Measurements from ENCODE around the gene SCGB3A2. TPM values are rescaled to one million over a fixed set of nuclear protein-coding genes. Genes with fewer than 3 reads are reported as not detected.

Gene SCGB3A2
- polyA plus RNA-seq, 1 of the 3 experiments (the other 2 are of a cell fraction), result not detected

- peaks cover 0 to 6% of the 10 kb centered on the region in 2 experiments; a peak in 2 of 4 replicates for H3K4me1 ChIP-seq (ENCODE audit: control insufficient read depth in 1 of 2, insufficient read depth in 2 of 2, low read depth in 1 of 2, low read length in 1 of 2)
- H4K20me1 ChIP-seq (ENCODE audit: insufficient read depth), result no peaks in the 10 kb centered on the region
- H3K4me2 ChIP-seq, result no peak overlapping the region
- H3K9ac ChIP-seq, result no peak overlapping the region
- no peak overlapping the region for H2AFZ ChIP-seq (ENCODE audit: low read depth)
- H3K9me2 ChIP-seq, result no peaks in the 10 kb centered on the region
- no peaks in the 10 kb centered on the region for H3K9me3 ChIP-seq
- H3K27ac ChIP-seq (ENCODE audit: low read depth in 2 of 2, low read length in 1 of 2), result no peak overlapping the region
- peaks cover 3% of the 10 kb centered on the region for H3F3A ChIP-seq (replicated peaks; ENCODE audit: insufficient read depth)
- no peak for DNase-seq
- H3K4me3 ChIP-seq (ENCODE audit: low read depth in 2 of 2, low read length in 1 of 2), result no peak overlapping the region
- no peaks in the 10 kb centered on the region for H3K27me3 ChIP-seq (ENCODE audit: insufficient read depth)
- no peaks in the 10 kb centered on the region for H3K79me2 ChIP-seq (ENCODE audit: insufficient read depth)
- H3K36me3 ChIP-seq (replicated peaks in 1 of 2; ENCODE audit: control insufficient read depth in 1 of 2, insufficient read depth in 2 of 2, low read length in 1 of 2), result no peaks in the 10 kb centered on the region
- TF ChIP-seq USF1 (IDR thresholded peaks at IDR 0.05; ENCODE audit: borderline replicate concordance, low read depth), result no peak
- no peak for TF ChIP-seq GATA2 (CRISPR knock-in tag; IDR thresholded peaks at IDR 0.05)
- TF ChIP-seq RXRA (IDR thresholded peaks at IDR 0.05; ENCODE audit: borderline replicate concordance, low read depth), result no peak
- no peak for TF ChIP-seq RAD21 (IDR thresholded peaks at IDR 0.05; ENCODE audit: low read length)
- no peak for TF ChIP-seq CHD2 (IDR thresholded peaks at IDR 0.05; ENCODE audit: low read length, partially characterized antibody)
- no peak for TF ChIP-seq MXI1 (IDR thresholded peaks at IDR 0.05; ENCODE audit: low read depth, low read length)
- no peak for TF ChIP-seq MAX (IDR thresholded peaks at IDR 0.05; ENCODE audit: low read depth)
- no peak for TF ChIP-seq JUND (IDR thresholded peaks at IDR 0.05)
- no peak for TF ChIP-seq TCF12 (IDR thresholded peaks at IDR 0.05)
- TF ChIP-seq NRF1 (IDR thresholded peaks at IDR 0.05; ENCODE audit: low read depth, low read length), result no peak
- TF ChIP-seq EP300 (IDR thresholded peaks at IDR 0.05; ENCODE audit: borderline replicate concordance in 1 of 2, low read depth in 1 of 2, low read length in 1 of 2), result no peak
- TF ChIP-seq IRF3 (IDR thresholded peaks at IDR 0.05; ENCODE audit: low read depth, low read length), result no peak
- no peak for TF ChIP-seq SMC3 (IDR thresholded peaks at IDR 0.05; ENCODE audit: low read depth, low read length)
- TF ChIP-seq TEAD4 (IDR thresholded peaks at IDR 0.05; ENCODE audit: borderline replicate concordance, insufficient read depth), result no peak
- TF ChIP-seq RFX5 (IDR thresholded peaks at IDR 0.05; ENCODE audit: low read length), result no peak
- ChIA-PET CTCF (interaction anchor here (1.4 to 4.5 kb wide), 5 partner anchors 16 to 283 kb away, joined by 5 to 16 read pairs (median 5); no protein-coding TSS in a partner anchor), POLR2A (no interaction called here)
- WGBS (ENCODE audit: low lambda C conversion rate), result 60% methylated on average over 6 of the region's 6 CpGs
These were observed 32.9 kb downstream of the SCGB3A2 start for GRCh38 chr5:147911427-147911826.

- Histone ChIP-seq H3F3A (replicated peaks; ENCODE audit: insufficient read depth) (peaks cover 3% of the 10 kb centered on the region), H3K4me3 (ENCODE audit: low read depth in 2 of 2, low read length in 1 of 2) (no peak overlapping the region), H2AFZ (ENCODE audit: low read depth) (no peak overlapping the region), H3K79me2 (ENCODE audit: insufficient read depth) (no peaks in the 10 kb centered on the region), H3K9me2 (no peaks in the 10 kb centered on the region), H3K27me3 (ENCODE audit: insufficient read depth) (no peaks in the 10 kb centered on the region), H3K4me2 (no peak overlapping the region), H4K20me1 (ENCODE audit: insufficient read depth) (no peaks in the 10 kb centered on the region), H3K9me3 (no peaks in the 10 kb centered on the region), H3K9ac (no peak overlapping the region), H3K4me1 (ENCODE audit: control insufficient read depth in 1 of 2, insufficient read depth in 2 of 2, low read depth in 1 of 2, low read length in 1 of 2) (peaks cover 0 to under 1% of the 10 kb centered on the region in 2 experiments; a peak in 1 of 4 replicates), H3K36me3 (replicated peaks in 1 of 2; ENCODE audit: control insufficient read depth in 1 of 2, insufficient read depth in 2 of 2, low read length in 1 of 2) (no peaks in the 10 kb centered on the region), H3K27ac (ENCODE audit: low read depth in 2 of 2, low read length in 1 of 2) (no peak overlapping the region)
- 4% methylated on average over 1 of the region's 1 CpG for WGBS (ENCODE audit: low lambda C conversion rate)
- no peak for DNase-seq
- POLR2A ChIA-PET, result no interaction called here
- CTCF ChIA-PET, result interaction anchor here (0.6 to 4.5 kb wide), 5 partner anchors 22 to 284 kb away, joined by 3 to 16 read pairs (median 5); no protein-coding TSS in a partner anchor
- TF ChIP-seq RCOR1 (IDR thresholded peaks at IDR 0.05; ENCODE audit: low read length) (no peak), RXRA (IDR thresholded peaks at IDR 0.05; ENCODE audit: borderline replicate concordance, low read depth) (no peak), EZH2phosphoT487 (IDR thresholded peaks at IDR 0.05; ENCODE audit: borderline replicate concordance, low read depth) (no peak), GABPA (IDR thresholded peaks at IDR 0.05; ENCODE audit: low read depth) (no peak), POLR2AphosphoS5 (IDR thresholded peaks at IDR 0.05; ENCODE audit: low read depth, low read length) (no peak), SIN3A (IDR thresholded peaks at IDR 0.05; ENCODE audit: borderline replicate concordance, low read depth, low read length) (no peak), EP300 (IDR thresholded peaks at IDR 0.05; ENCODE audit: borderline replicate concordance in 1 of 2, low read depth in 1 of 2, low read length in 1 of 2) (no peak), GATA2 (CRISPR knock-in tag; IDR thresholded peaks at IDR 0.05) (no peak), YY1 (IDR thresholded peaks at IDR 0.05; ENCODE audit: low read depth) (no peak), ZBTB33 (IDR thresholded peaks at IDR 0.05; ENCODE audit: borderline replicate concordance, low read depth) (no peak), USF1 (IDR thresholded peaks at IDR 0.05; ENCODE audit: borderline replicate concordance, low read depth) (no peak), NRF1 (IDR thresholded peaks at IDR 0.05; ENCODE audit: low read depth, low read length) (no peak)
These were observed 33.5 kb downstream of the SCGB3A2 start for GRCh38 chr5:147912011-147912410.

Data from SK-N-SH (cell line).